AG04449 (cell line): ENCODE measurements around the gene HERC5.

Experiments used
- CTCF ChIA-PET: fragments of 350-600 bp; formaldehyde crosslinking; extraction: SDS; loops from one replicate; lab custom pipeline; 2021; ENCODE audit warnings: antibody characterized with exemption; lab: Yijun Ruan, JAX
- POLR2A ChIA-PET: fragments of 400-600, 350-600 bp; formaldehyde crosslinking; extraction: SDS; loops from one replicate; lab custom pipeline; 2020; ENCODE audit warnings: antibody characterized with exemption, inconsistent platforms; lab: Yijun Ruan, JAX
- DNase-seq: peaks from one replicate; pipeline ENCODE4 v3.0.0-alpha.2; 2010; ENCODE audit warnings: low read depth, low spot score
- H3K4me3 ChIP-seq: 2 replicates; pipeline ENCODE4 v1.5.1; 2011; ENCODE audit warnings: low read depth, mild to moderate bottlenecking, control low read depth, low read length
- TF ChIP-seq, protein P1 (sequence below): IDR thresholded peaks from one replicate; pipeline ENCODE4 v1.5.1; 2011; ENCODE audit warnings: mild to moderate bottlenecking, moderate library complexity, low read length, control low read depth, inconsistent platforms; ENCODE audit not compliant: insufficient read depth; ENCODE audit errors: missing control alignments

HERC5 gene

GRCh38 chr4:88511236-88511635, 54.3 kb downstream of the HERC5 start:
- ChIA-PET CTCF (interaction anchor here (1.0 to 3.4 kb wide), 6 partner anchors 11 to 300 kb away, joined by 3 to 28 read pairs (median 4); partner anchors contain the start of gene HERC5), POLR2A (no interaction called here)
- H3K4me3 ChIP-seq: no peak overlapping the region
- TF ChIP-seq, protein P1, sequence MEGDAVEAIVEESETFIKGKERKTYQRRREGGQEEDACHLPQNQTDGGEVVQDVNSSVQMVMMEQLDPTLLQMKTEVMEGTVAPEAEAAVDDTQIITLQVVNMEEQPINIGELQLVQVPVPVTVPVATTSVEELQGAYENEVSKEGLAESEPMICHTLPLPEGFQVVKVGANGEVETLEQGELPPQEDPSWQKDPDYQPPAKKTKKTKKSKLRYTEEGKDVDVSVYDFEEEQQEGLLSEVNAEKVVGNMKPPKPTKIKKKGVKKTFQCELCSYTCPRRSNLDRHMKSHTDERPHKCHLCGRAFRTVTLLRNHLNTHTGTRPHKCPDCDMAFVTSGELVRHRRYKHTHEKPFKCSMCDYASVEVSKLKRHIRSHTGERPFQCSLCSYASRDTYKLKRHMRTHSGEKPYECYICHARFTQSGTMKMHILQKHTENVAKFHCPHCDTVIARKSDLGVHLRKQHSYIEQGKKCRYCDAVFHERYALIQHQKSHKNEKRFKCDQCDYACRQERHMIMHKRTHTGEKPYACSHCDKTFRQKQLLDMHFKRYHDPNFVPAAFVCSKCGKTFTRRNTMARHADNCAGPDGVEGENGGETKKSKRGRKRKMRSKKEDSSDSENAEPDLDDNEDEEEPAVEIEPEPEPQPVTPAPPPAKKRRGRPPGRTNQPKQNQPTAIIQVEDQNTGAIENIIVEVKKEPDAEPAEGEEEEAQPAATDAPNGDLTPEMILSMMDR: no peak
- DNase-seq: no peak

DNA sequence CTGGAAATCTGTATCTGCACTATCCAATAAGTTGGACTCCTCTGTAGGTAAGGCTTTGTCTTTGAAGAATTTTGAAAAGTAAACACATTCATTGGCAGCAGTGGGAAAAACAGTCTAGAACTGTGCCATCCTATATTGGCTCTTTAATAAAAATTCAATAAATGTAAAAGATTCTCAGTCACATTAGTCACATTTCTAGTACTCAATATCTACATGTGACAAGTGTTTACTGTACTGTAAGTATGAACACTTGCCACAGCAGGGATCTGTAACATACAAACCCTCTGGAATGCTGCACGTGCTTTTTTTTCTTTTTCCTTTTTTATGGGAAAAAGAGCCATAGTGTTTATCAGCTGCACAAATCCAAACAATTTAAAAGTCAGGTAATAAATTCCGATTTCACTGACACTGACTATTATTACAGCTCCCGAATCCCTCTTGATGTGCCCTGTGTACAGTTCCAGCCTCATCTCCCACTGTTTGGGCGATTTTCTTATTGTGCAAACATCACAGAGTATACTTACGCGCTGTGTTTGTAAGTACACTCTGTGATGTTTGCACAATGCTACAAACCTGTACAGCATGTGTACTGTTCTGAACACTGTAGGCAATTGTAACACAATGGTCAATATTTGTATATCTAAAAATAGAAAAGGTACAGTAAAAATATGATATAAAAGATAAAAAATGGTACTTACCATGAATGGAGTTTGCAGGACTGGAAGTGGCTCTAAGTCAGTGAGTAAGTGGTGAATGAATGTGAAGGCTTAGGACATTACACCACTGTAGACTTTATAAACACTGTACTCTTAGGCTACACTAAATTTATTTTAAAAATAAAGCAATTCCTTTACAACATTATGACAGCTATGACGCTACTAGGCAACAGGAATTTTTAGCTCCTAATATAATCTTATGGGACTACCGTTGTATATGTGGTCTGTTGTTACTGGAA, 57.9 kb downstream of the HERC5 start:
- TF ChIP-seq, protein P1: no peak
- CTCF ChIA-PET: interaction anchor here (0.6 to 10.8 kb wide), 40 partner anchors 8 to 849 kb away, joined by 3 to 360 read pairs (median 4); partner anchors contain the start of genes HERC6, PPM1K and PYURF
- H3K4me3 ChIP-seq: no peak overlapping the region
- DNase-seq: no peak
- POLR2A ChIA-PET: no interaction called here

- POLR2A ChIA-PET: no interaction called here
- CTCF ChIA-PET: interaction anchor here (1.1 to 10.8 kb wide), 10 partner anchors 11 to 482 kb away, joined by 3 to 360 read pairs (median 26); partner anchors contain the start of gene HERC6
- no peak overlapping the region for H3K4me3 ChIP-seq
- TF ChIP-seq, protein P1: no peak
- no peak for DNase-seq
Measured at GRCh38 chr4:88516746-88517145, 59.8 kb downstream of the HERC5 start.

DNA sequence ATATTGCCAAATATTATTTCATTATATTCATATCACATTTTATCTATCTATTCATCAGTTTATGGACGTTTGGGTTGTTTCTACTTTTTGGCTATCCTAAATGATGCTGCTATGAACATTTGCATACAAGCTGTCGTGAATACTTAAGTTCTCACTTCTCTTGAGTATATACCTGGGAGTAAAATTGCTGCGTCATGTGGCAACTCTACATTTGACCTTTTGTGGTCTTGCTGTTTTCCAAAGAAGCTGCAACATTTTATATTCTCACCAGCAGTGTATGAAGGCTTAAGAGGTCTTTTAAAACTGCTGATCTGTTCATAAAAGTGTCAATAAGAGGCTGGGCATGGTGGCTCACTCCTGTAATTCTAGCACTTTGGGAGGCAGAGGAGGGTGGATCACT, 60.9 kb downstream of the HERC5 start:
- H3K4me3 ChIP-seq: no peak overlapping the region
- CTCF ChIA-PET: interaction anchor here (1.1 to 10.8 kb wide), 5 partner anchors 12 to 544 kb away, joined by 3 to 360 read pairs (median 32); partner anchors contain the start of gene HERC6
- no peak for DNase-seq
- TF ChIP-seq, protein P1: no peak
- POLR2A ChIA-PET: no interaction called here

GRCh38 chr4:88518911-88519310, 62.0 kb downstream of the HERC5 start:
- CTCF ChIA-PET: interaction anchor here (1.1 to 10.8 kb wide), 3 partner anchors 13 to 545 kb away, joined by 3 to 360 read pairs (median 32); no protein-coding TSS in a partner anchor
- DNase-seq: no peak
- H3K4me3 ChIP-seq: no peak overlapping the region
- TF ChIP-seq, protein P1: no peak
- POLR2A ChIA-PET: no interaction called here
